SU-DHL-6 (cell line): ENCODE results near the gene HDAC10.

Experiments used
- CTCF ChIP-seq: fragments of 200-600 bp; sonication (generic); IDR thresholded peaks from one replicate; pipeline ENCODE4 v1.5.1; 2017; ENCODE audit warnings: antibody characterized with exemption, mild to moderate bottlenecking, low read length, moderate library complexity; ENCODE audit not compliant: insufficient read depth, poor library complexity, severe bottlenecking
- EZH2phosphoT487 ChIP-seq: fragments of 200-600 bp; sonication (generic), shearing (Covaris generic); conservative IDR thresholded peaks from 2 replicates; pipeline ENCODE4 v1.6.1; 2018; ENCODE audit warnings: mild to moderate bottlenecking, antibody characterized with exemption, low read length, moderate library complexity, mixed read lengths

- TF ChIP-seq CTCF, result no peak
- TF ChIP-seq EZH2phosphoT487, result no peak
Observed at GRCh38 chr22:50211147-50211546, 39.9 kb downstream of the HDAC10 start.
